GM19035 (cell line): ENCODE results near the gene UROC1.

Experiments
- ATAC-seq: cut with Tn5 transposase; IDR thresholded peaks from one replicate; pipeline ENCODE4 v1.9.1; 2021; ENCODE audit not compliant: unreplicated experiment

Gene UROC1

GRCh38 chr3:126517986-126518778 is 609 bp upstream of the UROC1 start:
- no peak for ATAC-seq

DNA sequence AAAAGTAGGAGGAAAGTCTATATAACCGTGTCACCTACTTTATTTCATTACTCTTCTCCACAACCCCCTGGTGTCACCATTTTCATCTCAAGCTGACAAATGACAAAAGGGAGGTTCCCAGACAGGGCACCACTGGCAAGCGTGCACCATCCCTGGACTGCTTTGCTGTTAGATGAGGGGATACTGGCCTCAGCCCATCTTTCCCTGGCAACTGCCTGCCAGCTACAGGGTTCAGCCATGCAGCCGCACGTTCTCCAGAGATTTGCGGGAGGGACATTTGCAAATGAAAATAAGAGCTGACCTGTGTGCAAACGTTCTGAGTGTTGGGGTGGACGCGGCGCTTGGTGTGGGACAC is 660 bp downstream of the UROC1 start:
- no peak for ATAC-seq

DNA sequence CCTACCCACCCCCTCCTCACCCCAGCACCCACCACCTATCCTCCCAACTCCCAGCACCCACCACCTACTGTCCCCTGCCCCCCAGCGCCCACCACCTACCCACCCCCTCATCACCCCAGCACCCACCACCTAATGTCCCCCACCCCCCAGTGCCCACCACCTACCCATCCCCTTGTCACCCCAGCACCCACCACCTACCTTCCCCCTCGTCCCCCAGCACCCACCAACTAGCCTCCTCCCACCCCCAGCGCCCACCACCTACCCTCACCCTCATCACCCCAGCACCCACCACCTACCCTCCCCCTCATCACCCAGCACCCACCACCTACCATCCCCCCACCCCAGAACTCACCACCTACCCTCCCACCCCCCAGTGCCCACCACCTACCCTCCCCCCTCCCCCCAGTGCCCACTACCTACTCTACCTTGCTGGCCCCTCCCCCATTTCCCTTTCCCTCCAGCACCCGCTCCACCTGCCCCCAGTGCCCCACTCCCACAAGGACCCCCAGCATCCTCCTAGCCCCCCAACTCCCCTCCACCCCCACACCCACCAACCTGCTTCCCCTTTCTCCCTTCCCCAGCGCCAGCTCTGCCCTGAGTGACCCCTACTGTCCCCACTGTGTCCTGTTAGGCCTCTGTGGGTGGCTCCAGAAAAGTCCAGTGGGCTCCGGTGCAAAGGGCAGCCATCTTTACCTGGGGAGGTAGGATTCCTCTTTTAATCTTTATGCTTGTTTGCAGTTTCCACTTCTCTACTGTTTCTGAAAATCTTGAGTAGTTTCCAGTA is 1.2 kb downstream of the UROC1 start:
- ATAC-seq = no peak

- no peak for ATAC-seq
Observed at GRCh38 chr3:126515066-126515706, 2.4 kb downstream of the UROC1 start.

DNA sequence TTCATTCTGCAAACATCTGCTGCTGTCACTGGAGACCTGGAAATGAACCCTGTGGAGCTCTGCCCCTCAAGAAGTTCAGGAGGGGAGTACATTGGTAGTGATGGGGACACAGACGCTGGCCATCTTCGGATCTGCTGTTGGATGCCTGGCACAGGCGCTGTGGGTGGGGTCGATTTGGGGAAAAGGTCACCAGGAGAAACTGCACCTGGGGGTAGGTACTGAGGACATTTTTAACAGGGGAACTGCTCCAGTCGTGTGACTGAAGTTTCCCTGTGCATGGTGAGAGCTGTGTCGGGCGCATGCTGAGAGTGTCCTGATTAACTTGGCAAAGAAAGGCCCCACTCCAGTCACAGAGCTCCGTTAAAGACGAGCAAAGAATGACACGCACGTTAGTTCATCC is 3.4 kb downstream of the UROC1 start:
- ATAC-seq = no peak

- no peak for ATAC-seq
Observed at GRCh38 chr3:126512916-126513650, 4.5 kb downstream of the UROC1 start.

- ATAC-seq = no peak
Observed at GRCh38 chr3:126512026-126512425, 5.5 kb downstream of the UROC1 start.

GRCh38 chr3:126511291-126511690 is 6.3 kb downstream of the UROC1 start:
- no peak for ATAC-seq

- ATAC-seq = no peak
Observed at GRCh38 chr3:126510308-126510910, 7.2 kb downstream of the UROC1 start.

DNA sequence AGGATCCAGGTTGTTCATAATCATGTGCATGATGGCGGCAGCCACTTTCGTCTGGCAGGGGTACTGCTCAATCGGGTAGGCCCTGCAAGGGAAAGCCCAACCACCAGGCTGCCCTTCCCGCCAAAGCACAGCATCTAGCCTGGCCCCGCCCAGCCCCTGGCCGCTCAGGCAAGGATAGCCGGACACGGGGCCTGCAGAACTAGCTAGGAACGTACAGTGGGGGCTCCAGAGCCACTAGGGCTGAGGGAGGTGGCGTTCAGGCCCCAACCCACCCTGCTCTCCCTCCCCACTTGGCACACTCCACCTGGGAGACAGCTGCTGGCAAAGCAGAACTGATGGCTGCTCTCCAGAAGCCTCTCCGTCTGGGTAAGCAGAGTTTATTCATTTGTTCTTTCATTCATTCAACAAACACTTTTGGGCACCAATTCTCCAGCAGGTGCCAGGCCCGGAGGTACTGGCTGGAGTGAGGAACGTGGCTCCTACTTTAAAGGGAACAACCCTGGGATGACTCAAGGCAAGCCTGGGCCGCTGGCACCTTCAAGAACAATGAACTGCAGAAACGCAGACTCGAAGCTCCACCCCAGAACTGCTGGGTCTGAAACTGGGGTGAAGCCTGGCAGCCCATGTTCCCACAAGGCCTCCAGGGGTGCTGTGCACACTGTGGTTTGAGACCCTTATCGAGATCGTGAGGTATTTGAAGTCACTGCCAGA is 7.8 kb downstream of the UROC1 start:
- ATAC-seq = no peak

- ATAC-seq = no peak
Observed at GRCh38 chr3:126508564-126508964, 9.0 kb downstream of the UROC1 start.

DNA sequence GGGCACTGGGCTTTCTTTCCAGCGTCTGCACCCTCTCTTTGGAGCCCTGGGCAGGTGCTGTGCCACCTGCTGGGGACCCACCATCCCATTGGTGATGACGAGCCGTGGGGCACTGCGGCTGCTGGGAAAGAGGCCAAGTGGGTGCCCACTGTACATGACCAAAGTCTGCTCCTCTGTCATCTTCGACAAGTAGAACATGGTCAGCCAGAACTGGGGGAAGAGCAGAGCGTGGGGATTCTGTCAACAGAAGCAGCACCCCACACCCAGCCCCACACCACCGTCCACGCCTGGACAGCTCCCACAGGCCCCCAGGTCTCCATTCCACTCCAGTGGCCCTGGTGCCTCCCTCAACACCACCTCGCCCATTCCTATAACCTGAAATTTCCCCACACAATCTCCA is 9.7 kb downstream of the UROC1 start:
- no peak for ATAC-seq

DNA sequence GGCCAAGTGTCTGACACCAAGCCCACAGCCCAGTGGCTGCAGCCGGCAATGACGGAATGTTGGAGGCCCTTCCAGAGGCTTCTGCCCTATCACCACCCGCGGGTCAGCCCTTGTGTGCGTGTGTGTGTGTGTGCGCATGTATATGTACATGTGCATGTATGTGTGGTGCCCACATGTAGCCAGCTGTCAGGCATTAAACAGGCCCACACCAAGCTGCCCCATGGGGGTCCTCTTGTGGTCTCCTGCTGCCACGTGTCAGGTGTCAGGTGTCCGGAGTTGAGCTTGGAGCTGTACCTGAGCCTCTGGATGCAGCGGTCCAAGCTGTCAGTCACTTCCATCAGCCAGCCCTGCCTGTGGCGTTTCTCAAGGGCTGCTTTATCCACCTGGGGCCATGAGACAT is 13.9 kb downstream of the UROC1 start:
- ATAC-seq = no peak

- ATAC-seq = no peak
Observed at GRCh38 chr3:126502656-126503055, 14.9 kb downstream of the UROC1 start.

DNA sequence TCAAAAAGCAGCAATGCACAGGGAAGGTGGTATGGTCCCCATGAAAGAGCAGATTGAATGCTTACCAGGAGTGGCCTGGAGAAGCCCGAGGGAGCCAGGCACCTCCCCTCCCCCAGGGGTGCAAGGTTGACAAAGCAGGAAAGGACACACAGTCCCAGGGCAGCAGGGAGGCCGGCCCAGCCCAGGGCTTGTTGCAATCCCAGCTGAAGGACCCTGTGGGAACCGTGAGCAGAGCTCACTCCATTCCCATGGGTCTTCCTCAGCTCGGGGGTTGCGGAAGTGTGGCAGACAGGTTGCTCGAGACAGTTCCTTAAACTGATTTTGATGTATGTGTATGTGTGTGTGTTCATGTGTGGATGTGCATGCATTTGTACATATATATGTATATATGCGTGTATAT is 15.8 kb downstream of the UROC1 start:
- no peak for ATAC-seq

DNA sequence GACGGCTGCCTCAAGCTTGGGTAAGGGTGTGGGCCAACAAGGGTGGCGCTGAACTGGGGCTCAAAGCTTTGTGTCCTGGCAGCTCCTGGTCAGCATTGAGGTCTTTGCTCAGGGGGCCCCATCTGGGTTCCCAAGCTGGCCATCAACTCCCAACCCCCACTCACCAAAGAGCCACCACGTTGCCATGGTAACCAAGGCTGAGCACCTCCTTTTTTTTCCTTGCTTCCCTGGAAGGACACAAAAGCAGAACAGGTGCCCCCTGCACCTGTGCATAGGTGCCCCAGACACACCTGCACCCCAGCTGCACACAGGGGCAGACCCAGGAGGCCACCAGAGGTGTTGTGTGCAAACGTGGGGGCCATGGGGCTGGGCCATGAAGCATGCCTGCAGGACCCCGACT is 16.5 kb downstream of the UROC1 start:
- no peak for ATAC-seq

- no peak for ATAC-seq
Observed at GRCh38 chr3:126500016-126500415, 17.6 kb downstream of the UROC1 start.

- no peak for ATAC-seq
Observed at GRCh38 chr3:126499401-126499800, 18.2 kb downstream of the UROC1 start.

DNA sequence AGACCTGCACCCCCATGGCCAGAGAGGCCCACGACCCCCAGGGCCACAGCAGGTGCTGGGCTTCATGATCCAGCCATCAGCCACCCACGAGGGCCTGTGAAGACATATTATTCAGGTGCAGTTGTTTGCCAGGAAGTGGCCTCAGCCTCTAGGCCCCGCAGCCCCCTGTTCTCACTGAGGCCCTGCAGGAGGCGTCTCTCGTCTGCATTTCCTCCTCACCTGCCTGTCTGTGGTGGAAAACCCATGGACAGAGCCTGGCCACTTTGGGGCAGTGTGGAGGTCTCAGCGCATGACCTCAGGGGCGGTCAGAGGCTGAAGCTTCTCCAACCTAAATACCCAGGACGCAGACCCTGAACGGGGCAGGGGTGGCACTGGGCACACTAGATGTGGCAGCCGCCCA is 18.6 kb downstream of the UROC1 start:
- no peak for ATAC-seq

GRCh38 chr3:126498461-126498860 is 19.1 kb downstream of the UROC1 start:
- no peak for ATAC-seq
